Subcutaneous adipose tissue (tissue), 4 donors: ENCODE results near the gene PRR20E. TPM values are rescaled to one million over a fixed set of nuclear protein-coding genes. Genes with fewer than 3 reads are reported as not detected.
"Not testable (repeated sequence)": the region's sequence is repeated elsewhere in the genome, so short reads cannot be mapped to it uniquely, and the experiment has no call there.

Experiments
- CTCF ChIP-seq: fragments of 450-650 bp; IDR thresholded peaks from one replicate; pipeline ENCODE4 v1.5.1; 2016; ENCODE audit warnings: low read depth, mild to moderate bottlenecking, control low read depth, antibody characterized with exemption, moderate library complexity
- small RNA-seq: library from RNA; depleted of rRNA; stranded (forward); fragments of <200 nt; gene quantifications from one replicate; pipeline ENCODE3, GENCODE V24; 2016
- total RNA-seq, 4 donors: library from RNA; depleted of rRNA; stranded (reverse); fragments of >200 nt; gene quantifications; one replicate each; pipeline ENCODE4 v1.1.0, GENCODE V29; 2016

PRR20E gene
- total RNA-seq, 4 donors from 2014 or later = not detected

GRCh38 chr13:57147188-57147587, 19.8 kb upstream of the PRR20E start, which contains the start of gene PRR20B:
Gene PRR20B (plus strand): TSS chr13:57147488. CDS start chr13:57147875, 387 bp downstream.
- not testable (repeated sequence) for TF ChIP-seq CTCF

- TF ChIP-seq CTCF = not testable (repeated sequence)
These were observed 13.2 kb upstream of the PRR20E start, which contains the start of gene PRR20C for GRCh38 chr13:57153761-57154160. Gene PRR20C (plus strand): TSS chr13:57154061. CDS start chr13:57154448, 387 bp downstream.

GRCh38 chr13:57160332-57160731, 6.7 kb upstream of the PRR20E start, which contains the start of gene PRR20D:
Gene PRR20D (plus strand): TSS chr13:57160632. CDS start chr13:57161019, 387 bp downstream.
- TF ChIP-seq CTCF = not testable (repeated sequence)

GRCh38 chr13:57191667-57192066, 24.7 kb downstream of the PRR20E start:
- no peak for TF ChIP-seq CTCF

- TF ChIP-seq CTCF = no peak
These were observed 46.0 kb downstream of the PRR20E start for GRCh38 chr13:57212989-57213388.

Small RNA genes lying within 50 kb of the gene (small RNA-seq; reads per million reads assigned to genes)
- not detected for gene PRR20FP

Other genes with a start within 250 kb of the PRR20E start
- gene PRR20A, start 26.3 kb upstream of the PRR20E start, total RNA-seq = not detected
- not detected for gene PRR20B, start 19.7 kb upstream of the PRR20E start, total RNA-seq
- gene PRR20C, start 13.1 kb upstream of the PRR20E start, total RNA-seq = not detected
- gene PRR20D, start 6.6 kb upstream of the PRR20E start, total RNA-seq = not detected